ENCODE data around the gene TEX13D. TPM values are rescaled to one million over a fixed set of nuclear protein-coding genes. Genes with fewer than 3 reads are reported as not detected.

The TEX13D gene
- total RNA-seq, 1 donor from 2014 or later = not detected

DNA sequence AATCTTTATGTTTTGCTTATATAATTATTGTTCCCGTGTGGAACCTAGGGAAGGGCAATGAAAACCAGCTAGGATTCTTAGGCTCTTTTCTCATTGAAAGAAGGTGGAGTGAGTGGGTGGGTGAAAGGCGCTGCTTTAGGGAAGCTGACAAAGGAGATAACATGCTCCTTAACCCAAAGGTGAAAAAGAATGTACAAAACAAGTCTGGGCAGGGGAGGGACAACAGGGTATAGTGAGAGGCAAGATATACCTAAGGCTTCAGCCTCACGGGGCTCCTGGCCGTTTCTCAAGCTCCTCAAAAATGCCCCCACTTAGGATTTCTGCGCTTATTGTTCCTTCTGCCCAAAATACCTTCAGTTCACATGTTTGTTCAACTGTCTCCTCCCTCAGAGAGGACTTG lies 15.7 kb downstream of the TEX13D start:
- no peak for DNase-seq (ENCODE audit: low spot score)

GRCh38 chrX:124348885-124349453 lies 16.5 kb downstream of the TEX13D start:
- DNase-seq (ENCODE audit: low spot score) = no peak

DNA sequence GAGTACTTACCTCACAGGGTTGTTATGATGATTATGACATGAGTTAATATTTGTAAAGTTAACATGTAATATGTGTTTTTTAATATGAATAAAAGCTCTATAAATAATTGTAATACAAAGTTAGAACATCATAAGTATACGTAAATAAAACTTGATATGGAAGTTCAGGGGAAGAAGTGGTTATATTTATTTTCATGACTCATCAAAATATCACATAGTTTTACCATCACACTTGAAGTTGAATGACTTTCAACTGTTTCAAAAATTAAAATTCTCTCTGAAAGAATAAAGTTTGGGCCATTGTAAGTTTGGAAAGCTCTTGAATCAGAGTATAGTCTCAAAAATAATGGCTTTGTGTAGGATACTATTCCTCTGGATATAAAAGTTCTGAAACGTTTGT lies 22.2 kb downstream of the TEX13D start:
- DNase-seq (ENCODE audit: low spot score) = no peak

GRCh38 chrX:124358800-124359383 lies 26.4 kb downstream of the TEX13D start:
- no peak for DNase-seq (ENCODE audit: low spot score)

DNA sequence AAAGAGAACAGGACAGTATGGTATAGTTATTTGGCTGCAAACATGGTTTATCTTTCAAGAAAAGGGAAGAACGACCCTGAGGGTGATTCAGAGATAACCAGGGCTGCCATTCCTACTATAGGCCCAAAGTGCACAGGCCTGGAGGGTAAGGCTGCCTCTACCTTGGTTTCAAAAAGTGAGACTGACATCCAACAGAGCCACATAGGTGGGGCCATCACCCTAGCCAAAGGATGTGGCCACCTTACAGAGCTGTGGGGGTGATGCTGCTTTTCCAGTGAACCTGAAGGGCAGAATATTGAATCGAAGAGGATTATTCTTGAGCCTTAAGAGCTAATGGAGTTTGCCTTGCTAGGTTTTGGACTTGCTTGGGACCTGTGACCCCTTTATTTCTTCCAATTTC lies 29.6 kb downstream of the TEX13D start:
- no peak for DNase-seq (ENCODE audit: low spot score)

GRCh38 chrX:124362761-124363160 lies 30.3 kb downstream of the TEX13D start:
- no peak for DNase-seq (ENCODE audit: low spot score)

DNA sequence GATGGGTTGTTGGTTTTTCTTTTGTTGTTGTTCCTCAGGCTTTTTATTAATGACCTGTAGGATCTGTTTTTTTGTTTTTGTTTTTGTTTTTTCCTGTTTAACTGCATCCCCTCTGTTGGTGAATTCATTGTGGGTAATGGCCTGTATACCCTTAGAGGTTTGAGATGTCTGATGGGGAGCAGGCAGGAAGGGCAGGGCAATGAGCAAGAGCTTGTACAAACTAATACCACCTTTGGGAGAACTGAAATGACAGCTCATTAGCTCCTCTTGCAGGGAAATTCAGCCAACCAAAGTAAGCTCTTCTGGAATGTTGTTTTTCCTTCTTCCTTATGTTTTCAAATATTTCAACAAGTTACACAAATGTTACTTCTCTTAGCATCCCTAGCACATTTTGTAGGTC lies 37.3 kb downstream of the TEX13D start:
- no peak for DNase-seq (ENCODE audit: low spot score)

- DNase-seq (ENCODE audit: low spot score) = no peak
These were observed 40.9 kb downstream of the TEX13D start for GRCh38 chrX:124373348-124373747.

GRCh38 chrX:124378643-124379042 lies 46.2 kb downstream of the TEX13D start:
- DNase-seq (ENCODE audit: low spot score) = no peak

DNA sequence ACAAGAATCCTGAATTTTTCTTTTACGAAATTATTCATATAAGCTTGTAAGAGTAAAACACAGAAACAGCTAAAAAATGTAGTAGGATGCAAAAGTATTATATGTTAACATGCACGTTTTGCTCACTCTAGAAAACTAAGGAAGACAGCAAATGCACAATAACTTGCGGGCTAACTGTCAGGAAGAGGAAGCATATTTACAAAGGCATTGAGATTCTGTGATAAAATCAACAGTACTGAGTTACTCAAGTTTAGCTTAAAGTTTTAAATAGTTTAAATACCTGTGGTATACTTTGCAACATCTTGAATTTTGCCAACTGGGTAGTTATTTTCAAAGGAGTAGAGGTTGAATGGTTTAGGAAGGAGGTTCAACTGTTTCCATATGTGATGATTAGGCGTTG lies 50.9 kb downstream of the TEX13D start:
- DNase-seq (ENCODE audit: low spot score) = no peak

DNA sequence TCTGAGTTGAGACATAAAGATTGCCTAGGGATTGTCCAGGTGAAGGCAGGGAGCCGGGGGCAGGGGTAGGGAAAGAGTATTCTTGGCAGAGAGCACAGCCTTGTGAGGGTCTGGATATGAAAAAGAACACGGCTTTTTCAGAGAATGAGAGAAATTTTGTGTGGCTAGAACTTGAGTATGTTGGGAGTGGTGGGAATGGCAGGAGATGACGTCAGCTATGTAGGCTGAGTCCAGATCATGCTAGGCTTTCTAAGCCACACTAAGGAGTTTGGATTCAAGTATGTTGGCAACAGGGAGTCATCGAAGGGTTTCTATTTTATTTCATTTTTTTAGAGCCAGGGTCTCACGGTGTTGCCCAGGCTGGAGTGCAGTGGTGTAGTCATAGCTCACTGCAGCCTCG lies 53.9 kb downstream of the TEX13D start:
- DNase-seq (ENCODE audit: low spot score) = no peak

Other genes with a start within 250 kb of the TEX13D start
- 0.55 TPM for gene SH2D1A, start 13.9 kb downstream of the TEX13D start, total RNA-seq